D721Med (cell line): Measurements from ENCODE around the gene OR9A4.
"Not testable (repeated sequence)": the region's sequence is repeated elsewhere in the genome, so short reads cannot be mapped to it uniquely, and the experiment has no call there.

ENCODE experiments used
- DNase-seq: peaks from one replicate; pipeline ENCODE4 v3.0.0; 2011; ENCODE audit warnings: low spot score; ENCODE audit not compliant: insufficient read length
- FAIRE-seq: peaks from 2 replicates; lab custom pipeline; 2011; peaks lifted over from hg19 to GRCh38; lab: Jason Lieb, UNC
- TF ChIP-seq, protein P1 (sequence below): IDR thresholded peaks from 2 replicates; pipeline ENCODE4 v1.5.1; 2012; ENCODE audit warnings: mild to moderate bottlenecking, control low read depth; ENCODE audit not compliant: insufficient read depth; ENCODE audit errors: missing control alignments

Gene OR9A4

DNA sequence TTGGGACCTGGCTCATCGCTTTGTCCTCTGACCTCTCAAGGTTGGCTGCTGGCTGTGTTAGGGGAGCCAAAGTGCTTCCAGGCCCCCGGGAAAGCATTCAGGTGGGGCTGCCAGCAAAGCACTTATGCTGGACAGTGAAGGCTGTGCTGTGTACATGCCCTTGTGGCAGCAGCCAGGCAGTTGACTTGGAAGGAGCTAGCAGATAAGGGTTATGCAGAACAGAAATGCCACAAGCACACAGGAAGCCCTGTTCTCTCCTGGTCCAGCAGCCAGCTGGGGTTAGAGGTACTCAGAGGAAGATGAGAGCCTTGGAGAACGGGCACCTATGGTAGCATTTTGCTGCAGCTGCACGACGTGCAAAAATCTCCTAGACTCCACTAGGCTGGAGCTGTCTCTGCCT is 35.2 kb upstream of the OR9A4 start:
- FAIRE-seq (no peak), DNase-seq (no peak)
- TF ChIP-seq, protein P1, sequence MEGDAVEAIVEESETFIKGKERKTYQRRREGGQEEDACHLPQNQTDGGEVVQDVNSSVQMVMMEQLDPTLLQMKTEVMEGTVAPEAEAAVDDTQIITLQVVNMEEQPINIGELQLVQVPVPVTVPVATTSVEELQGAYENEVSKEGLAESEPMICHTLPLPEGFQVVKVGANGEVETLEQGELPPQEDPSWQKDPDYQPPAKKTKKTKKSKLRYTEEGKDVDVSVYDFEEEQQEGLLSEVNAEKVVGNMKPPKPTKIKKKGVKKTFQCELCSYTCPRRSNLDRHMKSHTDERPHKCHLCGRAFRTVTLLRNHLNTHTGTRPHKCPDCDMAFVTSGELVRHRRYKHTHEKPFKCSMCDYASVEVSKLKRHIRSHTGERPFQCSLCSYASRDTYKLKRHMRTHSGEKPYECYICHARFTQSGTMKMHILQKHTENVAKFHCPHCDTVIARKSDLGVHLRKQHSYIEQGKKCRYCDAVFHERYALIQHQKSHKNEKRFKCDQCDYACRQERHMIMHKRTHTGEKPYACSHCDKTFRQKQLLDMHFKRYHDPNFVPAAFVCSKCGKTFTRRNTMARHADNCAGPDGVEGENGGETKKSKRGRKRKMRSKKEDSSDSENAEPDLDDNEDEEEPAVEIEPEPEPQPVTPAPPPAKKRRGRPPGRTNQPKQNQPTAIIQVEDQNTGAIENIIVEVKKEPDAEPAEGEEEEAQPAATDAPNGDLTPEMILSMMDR: no peak

DNA sequence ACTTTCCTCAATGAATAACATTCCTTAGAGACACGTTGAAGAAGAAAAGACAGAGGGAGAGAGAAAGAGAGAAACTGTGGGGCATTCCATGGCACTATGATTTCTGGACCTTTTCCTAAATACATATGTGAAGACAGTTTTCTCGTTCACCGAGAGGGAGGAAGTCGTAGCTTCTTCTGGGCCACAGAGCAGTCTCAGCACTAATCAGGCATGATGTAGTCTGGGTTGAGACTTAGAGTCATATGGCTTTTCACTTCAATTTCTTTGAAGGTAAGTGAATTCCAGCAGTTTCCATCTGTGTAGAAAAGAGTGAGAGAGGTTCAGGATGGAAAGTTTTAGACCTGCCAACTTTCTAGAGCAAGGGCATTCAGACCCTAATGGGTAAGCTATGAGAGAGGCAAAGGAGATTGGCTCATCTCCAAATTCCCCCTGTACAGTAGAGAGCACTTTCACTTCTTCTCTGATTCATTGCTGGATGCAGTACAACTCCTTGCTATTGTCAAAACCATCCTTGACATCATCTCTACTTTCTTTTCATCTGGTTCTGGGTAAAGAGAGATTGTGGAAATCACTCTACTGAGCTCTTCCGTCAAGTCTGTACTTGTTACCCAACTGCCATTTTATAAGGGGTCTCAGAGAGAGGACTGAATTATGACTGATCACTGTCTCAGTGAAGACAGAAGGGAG is 31.5 kb upstream of the OR9A4 start:
- no peak for DNase-seq
- no peak for FAIRE-seq
- TF ChIP-seq, protein P1: no peak

DNA sequence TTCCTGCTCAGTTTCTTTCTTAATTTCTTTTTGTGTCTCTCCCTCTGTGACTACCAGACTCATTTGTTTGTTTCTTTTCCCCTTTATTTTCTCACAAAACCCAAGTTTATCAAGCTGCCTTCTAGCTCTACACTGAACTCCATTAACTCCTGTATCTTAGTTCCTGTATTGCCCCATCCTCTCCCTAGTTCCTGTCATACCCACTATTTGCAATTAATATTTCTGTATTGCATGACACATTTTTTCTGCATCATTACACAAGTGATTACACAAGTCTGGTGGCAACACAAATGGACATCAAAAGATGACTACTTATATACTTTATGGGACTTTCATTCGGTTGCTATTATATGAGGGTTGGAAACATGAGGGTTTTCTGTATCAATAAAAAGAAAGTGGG is 26.9 kb upstream of the OR9A4 start:
- FAIRE-seq (no peak), DNase-seq (no peak)
- TF ChIP-seq, protein P1: no peak

DNA sequence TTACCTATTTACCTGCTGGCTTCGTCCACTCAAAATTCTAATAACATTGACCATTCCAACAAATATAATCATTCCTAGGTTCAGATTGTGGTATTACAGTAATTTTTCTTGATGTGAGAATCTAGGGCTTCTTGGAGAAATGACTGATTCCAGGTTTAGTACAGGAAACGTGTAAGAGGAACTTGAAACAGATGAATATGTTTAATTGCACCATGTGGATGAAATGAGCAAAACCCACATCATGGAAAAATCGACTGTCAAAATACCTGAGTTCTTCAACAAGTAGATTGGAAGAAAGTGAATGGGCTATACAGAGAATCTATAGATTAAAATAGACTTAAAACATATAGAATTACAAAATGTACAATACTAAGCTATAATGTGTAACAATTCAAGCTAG is 24.9 kb upstream of the OR9A4 start:
- DNase-seq: no peak
- TF ChIP-seq, protein P1: no peak
- no peak for FAIRE-seq

DNA sequence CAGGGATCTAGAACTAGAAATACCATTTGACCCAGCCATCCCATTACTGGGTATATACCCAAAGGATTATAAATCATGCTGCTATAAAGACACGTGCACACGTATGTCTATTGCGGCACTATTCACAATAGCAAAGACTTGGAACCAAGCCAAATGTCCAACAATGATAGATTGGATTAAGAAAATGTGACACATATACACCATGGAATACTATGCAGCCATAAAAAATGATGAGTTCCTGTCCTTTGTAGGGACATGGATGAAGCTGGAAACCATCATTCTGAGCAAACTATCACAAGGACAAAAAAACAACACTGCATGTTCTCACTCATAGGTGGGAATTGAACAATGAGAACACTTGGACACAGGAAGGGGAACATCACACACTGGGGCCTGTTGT is 16.8 kb upstream of the OR9A4 start:
- DNase-seq, FAIRE-seq: not testable (repeated sequence)

DNA sequence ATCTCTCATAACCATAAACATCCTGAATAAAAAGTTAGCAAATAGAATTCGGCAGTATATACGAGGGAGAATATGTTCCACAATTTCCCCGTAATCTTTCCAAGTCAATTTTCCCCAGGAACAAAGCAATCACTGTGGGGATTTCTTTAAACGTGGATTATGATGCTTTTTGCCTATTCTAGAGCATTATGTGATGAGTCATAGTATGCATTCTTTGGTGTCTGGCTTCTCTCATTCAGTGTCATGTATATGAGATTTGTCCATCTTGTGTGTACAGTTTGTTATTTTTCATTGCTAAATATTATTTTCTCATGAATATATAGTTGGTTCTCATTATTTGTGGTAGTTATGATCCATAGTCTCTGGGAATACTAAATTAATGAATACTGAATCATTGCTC is 9.9 kb upstream of the OR9A4 start:
- TF ChIP-seq, protein P1: no peak
- no peak for FAIRE-seq
- no peak for DNase-seq

DNA sequence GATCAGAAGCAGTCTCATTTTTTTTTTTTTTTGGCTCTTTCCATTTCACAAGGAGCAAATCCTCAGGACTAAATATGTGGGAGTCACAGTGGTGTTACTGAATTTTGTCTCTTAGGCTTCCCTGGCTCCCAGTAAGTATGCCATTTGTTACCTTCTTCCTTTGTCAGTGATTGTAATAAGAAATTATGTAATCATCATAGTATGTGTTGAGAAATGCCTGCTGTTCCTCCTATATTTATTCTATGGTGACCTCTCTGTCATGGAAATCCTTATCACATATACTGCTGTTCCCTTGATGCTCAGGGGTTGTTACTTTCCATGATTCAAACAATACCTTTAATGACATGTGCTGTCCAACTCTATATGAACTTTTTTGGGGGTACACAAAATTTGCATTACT is 4.8 kb upstream of the OR9A4 start:
- TF ChIP-seq, protein P1: no peak
- no peak for FAIRE-seq
- no peak for DNase-seq
